Stimulated activated CD4-positive, alpha-beta T cell treated with anti-CD3 and anti-CD28 coated beads, Interleukin-4, amount 100 ng/mL, for 4 hours (primary cell): ENCODE data around the gene MPRIP.

ENCODE experiments used
- DNase-seq, 2 experiments: peaks; one replicate each; pipeline ENCODE4 v3.0.0-alpha.2; 2020

Gene MPRIP

GRCh38 chr17:17032131-17032692 lies 10.0 kb upstream of the MPRIP start:
- no peak for DNase-seq

- no peak for DNase-seq
These were observed 8.8 kb upstream of the MPRIP start for GRCh38 chr17:17033466-17033865.

GRCh38 chr17:17034026-17034425 lies 8.2 kb upstream of the MPRIP start:
- no peak for DNase-seq

- no peak for DNase-seq
These were observed 7.7 kb upstream of the MPRIP start for GRCh38 chr17:17034496-17035075.

- DNase-seq, result no peak
These were observed 6.8 kb upstream of the MPRIP start for GRCh38 chr17:17035490-17035889.

GRCh38 chr17:17035920-17036523 lies 6.2 kb upstream of the MPRIP start:
- no peak for DNase-seq

- no peak for DNase-seq
These were observed 5.7 kb upstream of the MPRIP start for GRCh38 chr17:17036524-17036998.

GRCh38 chr17:17039911-17040310 lies 2.3 kb upstream of the MPRIP start:
- no peak for DNase-seq

GRCh38 chr17:17041018-17041521 lies 1.2 kb upstream of the MPRIP start:
- DNase-seq, result no peak

GRCh38 chr17:17041571-17042383 lies 480 bp upstream of the MPRIP start:
- DNase-seq, result peak; percentile 96 to 98

GRCh38 chr17:17042851-17043460 lies 699 bp downstream of the MPRIP start:
- peak; percentile 12 to 23 for DNase-seq

GRCh38 chr17:17043461-17044271 lies 1.4 kb downstream of the MPRIP start:
- DNase-seq, result no peak

- no peak for DNase-seq
These were observed 2.7 kb downstream of the MPRIP start for GRCh38 chr17:17044846-17045561.

GRCh38 chr17:17048106-17048505 lies 5.8 kb downstream of the MPRIP start:
- no peak for DNase-seq

- no peak for DNase-seq
These were observed 8.4 kb downstream of the MPRIP start for GRCh38 chr17:17050346-17051345.

- DNase-seq, result no peak
These were observed 9.1 kb downstream of the MPRIP start for GRCh38 chr17:17051380-17051779.

GRCh38 chr17:17051791-17052461 lies 9.7 kb downstream of the MPRIP start:
- DNase-seq, result no peak

- no peak for DNase-seq
These were observed 10.4 kb downstream of the MPRIP start for GRCh38 chr17:17052462-17053221.
